DLD1 (cell line): Measurements from ENCODE around the gene MYADM.

Experiments used
- in situ Hi-C: cut with HindIII; loops from 2 replicates; pipeline ENCODE4 v1.10.0; 2017; ENCODE audit warnings: low sequenced_read_pairs

MYADM gene

GRCh38 chr19:53882391-53883050 is 14.8 kb downstream of the MYADM start:
- in situ Hi-C loops, result no loop called here

- in situ Hi-C loops, result no loop called here
Measured at GRCh38 chr19:53883231-53883661, 15.6 kb downstream of the MYADM start.

- in situ Hi-C loops, result no loop called here
Measured at GRCh38 chr19:53883741-53884140, 16.1 kb downstream of the MYADM start.

- in situ Hi-C loops, result no loop called here
Measured at GRCh38 chr19:53884256-53884655, 16.6 kb downstream of the MYADM start.

- in situ Hi-C loops, result no loop called here
Measured at GRCh38 chr19:53885036-53885435, 17.4 kb downstream of the MYADM start.

- in situ Hi-C loops, result no loop called here
Measured at GRCh38 chr19:53892301-53892980, 24.8 kb downstream of the MYADM start.

- in situ Hi-C loops, result no loop called here
Measured at GRCh38 chr19:53892981-53893325, 25.3 kb downstream of the MYADM start.

- in situ Hi-C loops, result no loop called here
Measured at GRCh38 chr19:53894707-53895106, 27.0 kb downstream of the MYADM start.

GRCh38 chr19:53896682-53897081 is 29.0 kb downstream of the MYADM start:
- in situ Hi-C loops, result no loop called here

- in situ Hi-C loops, result no loop called here
Measured at GRCh38 chr19:53897459-53897858, 29.8 kb downstream of the MYADM start.

- in situ Hi-C loops, result no loop called here
Measured at GRCh38 chr19:53898166-53898565, 30.5 kb downstream of the MYADM start.

- in situ Hi-C loops, result no loop called here
Measured at GRCh38 chr19:53898636-53899341, 31.1 kb downstream of the MYADM start.

GRCh38 chr19:53900191-53900860 is 32.6 kb downstream of the MYADM start:
- in situ Hi-C loops, result no loop called here

GRCh38 chr19:53903055-53903680 is 35.5 kb downstream of the MYADM start:
- in situ Hi-C loops, result no loop called here

- in situ Hi-C loops, result no loop called here
Measured at GRCh38 chr19:53904909-53905308, 37.2 kb downstream of the MYADM start.

- in situ Hi-C loops, result no loop called here
Measured at GRCh38 chr19:53905787-53906186, 38.1 kb downstream of the MYADM start.

GRCh38 chr19:53906211-53907192 is 38.8 kb downstream of the MYADM start:
- in situ Hi-C loops, result no loop called here

- in situ Hi-C loops, result no loop called here
Measured at GRCh38 chr19:53907193-53907581, 39.5 kb downstream of the MYADM start.

GRCh38 chr19:53907690-53908089 is 40.0 kb downstream of the MYADM start:
- in situ Hi-C loops, result no loop called here
